IMR-90 (cell line): Measurements from ENCODE around the gene GALK1. TPM values are rescaled to one million over a fixed set of nuclear protein-coding genes. Genes with fewer than 3 reads are reported as not detected.
A peak's percentile ranks its signal among the peaks of the same experiment; 100 is the strongest.

ENCODE experiments used
- ATAC-seq: fragments of 200-7000 bp; cut with Tn5 transposase; 2 replicates; pipeline ENCODE4 v1.9.1; 2020; ENCODE audit warnings: low read depth, mild to moderate bottlenecking, moderate library complexity
- BruUV-seq: library from RNA; stranded (reverse); fragments of 400-500 nt; replicated peaks from 2 replicates; lab custom pipeline; 2021; lab: Mats Ljungman, UMichigan
- CTCF ChIA-PET: fragments of 300-600 bp; formaldehyde crosslinking; extraction: SDS; loops from one replicate; lab custom pipeline; 2021; ENCODE audit warnings: antibody characterized with exemption; lab: Yijun Ruan, JAX
- POLR2A ChIA-PET: fragments of 300-600 bp; sonication (Branson Sonifier 250); formaldehyde crosslinking; loops from one replicate; lab custom pipeline; 2022; ENCODE audit warnings: antibody characterized with exemption; ENCODE audit not compliant: unreplicated experiment; lab: Charles Lee
- DNase-seq: peaks from one replicate; pipeline ENCODE4 v3.0.0; 2013
- H2AFZ ChIP-seq: replicated peaks from 2 replicates; pipeline ENCODE3; 2013; ENCODE audit warnings: low read length, mild to moderate bottlenecking; ENCODE audit not compliant: poor library complexity
- H2AK5ac ChIP-seq: 2 replicates; pipeline ENCODE4 v1.6.1; 2013; ENCODE audit warnings: low read depth, low read length, inconsistent platforms
- H2AK9ac ChIP-seq: replicated peaks from 2 replicates; pipeline ENCODE3; 2013; ENCODE audit warnings: mild to moderate bottlenecking, low read depth, low read length, moderate library complexity; ENCODE audit not compliant: poor library complexity
- H2BK120ac ChIP-seq: 2 replicates; pipeline ENCODE4 v1.6.1; 2013; ENCODE audit warnings: low read depth, low read length, inconsistent platforms
- H2BK15ac ChIP-seq: 3 replicates; pipeline ENCODE4 v1.6.1; 2013; ENCODE audit warnings: low read depth, low read length, inconsistent platforms
- H2BK20ac ChIP-seq: 2 replicates; pipeline ENCODE4 v1.6.1; 2013; ENCODE audit warnings: low read depth, mild to moderate bottlenecking, inconsistent platforms, low read length, moderate library complexity
- H2BK5ac ChIP-seq: 2 replicates; pipeline ENCODE4 v1.6.1; 2013; ENCODE audit warnings: mild to moderate bottlenecking, low read depth, low read length, inconsistent platforms; ENCODE audit not compliant: poor library complexity, severe bottlenecking
- H3K14ac ChIP-seq: replicated peaks from 2 replicates; pipeline ENCODE4 v1.6.1; 2013; ENCODE audit warnings: low read depth, low read length, inconsistent platforms
- H3K18ac ChIP-seq: 2 replicates; pipeline ENCODE4 v1.6.1; 2013; ENCODE audit warnings: low read depth, low read length, control low read depth
- H3K23ac ChIP-seq: 2 replicates; pipeline ENCODE4 v1.6.1; 2013; ENCODE audit warnings: low read depth, low read length, inconsistent platforms
- H3K27ac ChIP-seq: 2 replicates; pipeline ENCODE4 v1.5.1; 2013; ENCODE audit warnings: mild to moderate bottlenecking, control low read depth, low read length; ENCODE audit not compliant: insufficient read depth
- H3K27me3 ChIP-seq: 2 replicates; pipeline ENCODE4 v1.6.1; 2013; ENCODE audit warnings: low read length; ENCODE audit not compliant: control insufficient read depth, insufficient read depth
- H3K36me3 ChIP-seq: 2 replicates; pipeline ENCODE4 v1.6.1; 2013; ENCODE audit warnings: low read length, mixed read lengths; ENCODE audit not compliant: control insufficient read depth, insufficient read depth
- H3K4ac ChIP-seq: 2 replicates; pipeline ENCODE4 v1.6.1; 2013; ENCODE audit warnings: low read depth, low read length, inconsistent platforms
- H3K4me1 ChIP-seq: 2 replicates; pipeline ENCODE4 v1.6.1; 2013; ENCODE audit warnings: low read length, mixed read lengths; ENCODE audit not compliant: control insufficient read depth, insufficient read depth
- H3K4me2 ChIP-seq: 2 replicates; pipeline ENCODE4 v1.6.1; 2013; ENCODE audit warnings: low read depth, mild to moderate bottlenecking, control low read depth, low read length, moderate library complexity
- H3K4me3 ChIP-seq: 2 replicates; pipeline ENCODE4 v1.5.1; 2013; ENCODE audit warnings: low read depth, mild to moderate bottlenecking, control low read depth, low read length, moderate library complexity; ENCODE audit not compliant: insufficient read depth
- H3K56ac ChIP-seq: 2 replicates; pipeline ENCODE4 v1.6.1; 2013; ENCODE audit warnings: low read length, inconsistent platforms; ENCODE audit not compliant: insufficient read depth; ENCODE audit errors: extremely low read depth
- H3K79me1 ChIP-seq, 2 experiments: 2 replicates each; pipeline ENCODE4 v1.6.1; 2013; ENCODE audit warnings: low read length in 2 of 2, inconsistent platforms in 1 of 2, low read depth in 1 of 2
- H3K9ac ChIP-seq: 2 replicates; pipeline ENCODE4 v1.6.1; 2013; ENCODE audit warnings: low read depth, low read length, control low read depth
- H3K9me1 ChIP-seq: 2 replicates; pipeline ENCODE4 v1.6.1; 2013; ENCODE audit warnings: low read length, inconsistent platforms; ENCODE audit not compliant: insufficient read depth
- H3K9me3 ChIP-seq: 2 replicates; pipeline ENCODE4 v1.6.1; 2013; ENCODE audit warnings: low read length; ENCODE audit not compliant: control insufficient read depth, insufficient read depth
- H4K20me1 ChIP-seq: 2 replicates; pipeline ENCODE4 v1.6.1; 2013; ENCODE audit warnings: low read length, inconsistent platforms; ENCODE audit not compliant: insufficient read depth
- H4K5ac ChIP-seq: 2 replicates; pipeline ENCODE4 v1.6.1; 2013; ENCODE audit warnings: mild to moderate bottlenecking, low read depth, low read length, control low read depth
- H4K8ac ChIP-seq, 2 experiments: 2 replicates each; pipeline ENCODE4 v1.6.1; 2013; ENCODE audit warnings: low read depth in 2 of 2, low read length in 2 of 2, control low read depth in 1 of 2, inconsistent platforms in 1 of 2
- H4K91ac ChIP-seq: 2 replicates; pipeline ENCODE4 v1.6.1; 2013; ENCODE audit warnings: low read depth, low read length, inconsistent platforms; ENCODE audit not compliant: insufficient read depth
- BHLHE40 ChIP-seq: fragments of 150-350 bp; IDR thresholded peaks from 2 replicates; pipeline ENCODE4 v1.6.1; 2016; ENCODE audit warnings: mild to moderate bottlenecking, low read depth, low read length
- RCOR1 ChIP-seq: IDR thresholded peaks from 2 replicates; pipeline ENCODE4 v1.6.1; 2012; ENCODE audit warnings: mild to moderate bottlenecking, low read length, improper control_type of control experiment; ENCODE audit not compliant: insufficient replicate concordance
- WGBS, 2 experiments: methylation state at CpG; one replicate each; pipeline versions ENCODE4 v1.1.5 to v1.1.7; 2013; ENCODE audit warnings: missing lambda C conversion rate in 2 of 2; ENCODE audit not compliant: insufficient read length in 1 of 2; ENCODE audit errors: extremely low coverage in 2 of 2; 5-methylcytosine and 5-hydroxymethylcytosine counted together
- dilution Hi-C: fragments of 300-500 bp; cut with HindIII; formaldehyde crosslinking; loops from one replicate; pipeline ENCODE4 v1.14.3; 2018; ENCODE audit warnings: low sequenced_read_pairs; ENCODE audit not compliant: unreplicated experiment
- in situ Hi-C: fragments of 300-500 bp; cut with MboI; formaldehyde crosslinking; loops from 3 replicates; pipeline ENCODE4 v1.14.3; 2019; ENCODE audit warnings: low sequenced_read_pairs, inconsistent platforms, mixed read lengths
- intact Hi-C: fragments of 100-400 bp; cut with micrococcal nuclease; formaldehyde crosslinking; loops from 2 replicates; pipeline ENCODE4 v1.10.0; 2022
- polyA plus RNA-seq, 3 experiments: library from polyadenylated mRNA; depleted of rRNA; stranded (reverse); fragments of >200 nt; gene quantifications; 2 replicates each; pipeline ENCODE4 v1.2.3, GENCODE V29; 2012; ENCODE audit warnings: low replicate concordance in 1 of 3
- total RNA-seq: library from RNA; depleted of rRNA; stranded (reverse); fragments of >200 nt; gene quantifications from 2 replicates; pipeline ENCODE4 v1.2.3, GENCODE V29; 2012

GALK1 gene
- total and polyA plus RNA-seq, 2 of the 4 experiments (the other 2 are of a cell fraction), result 19.9 to 21.9 TPM

DNA sequence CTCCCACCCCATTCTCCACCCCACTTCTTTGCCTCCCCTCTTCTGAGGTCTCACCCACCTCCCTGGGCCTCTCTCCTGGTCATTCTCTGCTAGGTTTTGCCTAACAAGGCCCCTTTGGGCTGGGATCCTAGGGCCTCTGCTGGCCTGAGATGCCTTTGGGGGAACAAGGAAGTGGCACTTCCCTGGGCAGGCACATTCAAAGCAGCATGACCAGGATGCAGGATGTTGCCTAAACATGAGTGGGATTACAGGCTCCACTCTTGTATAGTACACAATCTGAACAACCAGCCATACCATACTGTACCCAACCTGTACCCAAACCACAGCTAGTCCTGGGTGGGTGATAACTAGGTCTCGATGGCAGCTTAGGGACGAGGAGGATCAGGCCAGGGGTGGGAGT lies 9.0 kb downstream of the GALK1 start:
- no CpG with 5 or more reads among the region's 2 CpGs for WGBS, 2 experiments
- dilution Hi-C loops, result no loop called here
- Histone ChIP-seq H3K56ac (no peak overlapping the region), H2AK5ac (no peak overlapping the region), H4K91ac (no peak overlapping the region), H4K20me1 (no peaks in the 10 kb centered on the region), H3K27ac (no peak overlapping the region), H2BK15ac (no peak overlapping the region), H3K23ac (no peak overlapping the region), H3K27me3 (no peaks in the 10 kb centered on the region; the same call in 1 of the 2 replicates), H3K36me3 (no peaks in the 10 kb centered on the region), H2BK20ac (no peak overlapping the region), H3K79me1 (no peaks in the 10 kb centered on the region), H3K9me1 (peaks cover 3% of the 10 kb centered on the region; the same call in 1 of the 2 replicates), H3K4ac (no peak overlapping the region), H2AK9ac (peak overlapping the region; percentile 76), H3K9ac (no peak overlapping the region), H4K5ac (no peak overlapping the region), H4K8ac (no peak overlapping the region), H3K4me1 (peaks cover 6% of the 10 kb centered on the region), H3K4me2 (no peak overlapping the region), H3K9me3 (no peaks in the 10 kb centered on the region), H2AFZ (no peak overlapping the region), H2BK120ac (no peak overlapping the region), H3K18ac (no peak overlapping the region), H2BK5ac (no peak overlapping the region), H3K4me3 (no peak overlapping the region), H3K14ac (no peak overlapping the region; the same call in 1 of the 2 replicates)
- ATAC-seq (no peak), DNase-seq (no peak)
- intact Hi-C loops, result no loop called here
- ChIA-PET POLR2A (interaction anchor here (0.5 kb wide), 1 partner anchor 20 kb away, joined by 3 read pairs; no protein-coding TSS in a partner anchor), CTCF (no interaction called here)
- BruUV-seq, result no TSS peak
- no peak for TF ChIP-seq BHLHE40
- no peak for TF ChIP-seq RCOR1
- in situ Hi-C loops, result no loop called here
